ENCODE results near the gene PSMD7. TPM values are rescaled to one million over a fixed set of nuclear protein-coding genes. Genes with fewer than 3 reads are reported as not detected.

PSMD7 gene
- total RNA-seq, 1 donor from 2014 or later: 86.1 TPM

GRCh38 chr16:74280448-74280847, 16.2 kb upstream of the PSMD7 start:
- Mint-ChIP-seq H3K36me3 (ENCODE audit: low read depth) (peaks cover 3% of the 10 kb centered on the region), H3K4me1 (no peaks in the 10 kb centered on the region), H3K9me3 (peaks cover 6% of the 10 kb centered on the region), H3K27ac (no peak overlapping the region), H3K4me3 (no peak overlapping the region), H3K27me3 (no peaks in the 10 kb centered on the region)
- CTCF ChIA-PET: no interaction called here
- TF ChIP-seq, protein P1, sequence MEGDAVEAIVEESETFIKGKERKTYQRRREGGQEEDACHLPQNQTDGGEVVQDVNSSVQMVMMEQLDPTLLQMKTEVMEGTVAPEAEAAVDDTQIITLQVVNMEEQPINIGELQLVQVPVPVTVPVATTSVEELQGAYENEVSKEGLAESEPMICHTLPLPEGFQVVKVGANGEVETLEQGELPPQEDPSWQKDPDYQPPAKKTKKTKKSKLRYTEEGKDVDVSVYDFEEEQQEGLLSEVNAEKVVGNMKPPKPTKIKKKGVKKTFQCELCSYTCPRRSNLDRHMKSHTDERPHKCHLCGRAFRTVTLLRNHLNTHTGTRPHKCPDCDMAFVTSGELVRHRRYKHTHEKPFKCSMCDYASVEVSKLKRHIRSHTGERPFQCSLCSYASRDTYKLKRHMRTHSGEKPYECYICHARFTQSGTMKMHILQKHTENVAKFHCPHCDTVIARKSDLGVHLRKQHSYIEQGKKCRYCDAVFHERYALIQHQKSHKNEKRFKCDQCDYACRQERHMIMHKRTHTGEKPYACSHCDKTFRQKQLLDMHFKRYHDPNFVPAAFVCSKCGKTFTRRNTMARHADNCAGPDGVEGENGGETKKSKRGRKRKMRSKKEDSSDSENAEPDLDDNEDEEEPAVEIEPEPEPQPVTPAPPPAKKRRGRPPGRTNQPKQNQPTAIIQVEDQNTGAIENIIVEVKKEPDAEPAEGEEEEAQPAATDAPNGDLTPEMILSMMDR (IDR thresholded peaks at IDR 0.05): no peak
- no peak for DNase-seq
- POLR2A ChIA-PET: no interaction called here
- intact Hi-C loops (cut with micrococcal nuclease): no loop called here
- ATAC-seq (ENCODE audit: low read depth): no peak

GRCh38 chr16:74281300-74281699, 15.3 kb upstream of the PSMD7 start:
- TF ChIP-seq, protein P1 (IDR thresholded peaks at IDR 0.05): no peak
- peaks cover 6% of the 10 kb centered on the region for H3K9me3 Mint-ChIP-seq
- CTCF ChIA-PET: no interaction called here

GRCh38 chr16:74283716-74284115, 12.9 kb upstream of the PSMD7 start:
- CTCF ChIA-PET: no interaction called here
- Mint-ChIP-seq H3K27ac (no peak overlapping the region), H3K4me3 (no peak overlapping the region), H3K36me3 (ENCODE audit: low read depth) (peaks cover 3% of the 10 kb centered on the region), H3K27me3 (no peaks in the 10 kb centered on the region), H3K9me3 (peaks cover 6% of the 10 kb centered on the region), H3K4me1 (no peaks in the 10 kb centered on the region)
- TF ChIP-seq, protein P1 (IDR thresholded peaks at IDR 0.05): no peak
- ATAC-seq (ENCODE audit: low read depth) (no peak), DNase-seq (no peak)
- intact Hi-C loops (cut with micrococcal nuclease): no loop called here
- POLR2A ChIA-PET: no interaction called here

More at GRCh38 chr16:74281300-74281699, 15.3 kb upstream of the PSMD7 start:
- ATAC-seq (ENCODE audit: low read depth) (no peak), DNase-seq (no peak)
- Mint-ChIP-seq H3K4me1 (no peaks in the 10 kb centered on the region), H3K4me3 (no peak overlapping the region), H3K27ac (no peak overlapping the region), H3K36me3 (ENCODE audit: low read depth) (peaks cover 3% of the 10 kb centered on the region), H3K27me3 (no peaks in the 10 kb centered on the region)
- POLR2A ChIA-PET: no interaction called here
- intact Hi-C loops (cut with micrococcal nuclease): no loop called here

- H3K27ac Mint-ChIP-seq: no peak overlapping the region
- H3K36me3 Mint-ChIP-seq (ENCODE audit: low read depth): no peaks in the 10 kb centered on the region
- peaks cover 3% of the 10 kb centered on the region for H3K4me1 Mint-ChIP-seq
- ChIA-PET CTCF (no interaction called here), POLR2A (no interaction called here)
- intact Hi-C loops (cut with micrococcal nuclease): no loop called here
- no peaks in the 10 kb centered on the region for H3K27me3 Mint-ChIP-seq
- H3K4me3 Mint-ChIP-seq: no peak overlapping the region
- no peak for DNase-seq
- H3K9me3 Mint-ChIP-seq: no peaks in the 10 kb centered on the region
- TF ChIP-seq, protein P1 (IDR thresholded peaks at IDR 0.05): no peak
- no peak for ATAC-seq (ENCODE audit: low read depth)
These were observed 8.5 kb upstream of the PSMD7 start for GRCh38 chr16:74288065-74288464.

DNA sequence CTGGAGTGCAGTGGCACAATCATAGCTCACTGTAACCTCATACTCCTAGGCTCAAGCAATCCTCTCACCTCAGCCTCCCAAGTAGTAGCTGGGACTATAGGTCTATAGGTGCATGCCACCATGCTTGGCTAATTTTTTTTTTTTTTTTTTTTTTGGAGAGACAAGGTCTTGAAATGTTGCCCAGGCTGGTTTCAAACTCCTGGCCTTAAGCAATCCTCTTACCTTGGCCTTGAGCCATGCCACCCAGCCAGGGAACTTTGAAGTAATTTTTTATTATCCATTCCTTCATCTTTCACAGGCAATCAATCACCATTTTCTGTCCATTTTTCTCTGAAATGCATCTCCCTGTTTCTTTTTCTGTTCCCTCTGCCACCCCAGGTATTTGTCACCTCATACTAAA, 6.3 kb upstream of the PSMD7 start:
- ATAC-seq (ENCODE audit: low read depth) (no peak), DNase-seq (no peak)
- Mint-ChIP-seq H3K9me3 (no peaks in the 10 kb centered on the region), H3K27me3 (no peaks in the 10 kb centered on the region), H3K27ac (no peak overlapping the region), H3K36me3 (ENCODE audit: low read depth) (no peaks in the 10 kb centered on the region), H3K4me1 (peaks cover 5% of the 10 kb centered on the region), H3K4me3 (no peak overlapping the region)
- TF ChIP-seq, protein P1 (IDR thresholded peaks at IDR 0.05): no peak
- ChIA-PET POLR2A (no interaction called here), CTCF (no interaction called here)
- intact Hi-C loops (cut with micrococcal nuclease): loop anchor here (10.0 kb wide), 2 partner anchors 694 to 1236 kb away; partner anchors contain the start of gene WDR59

All from activated B cell treated with CpG ODN at 0.5 μM for 24 hours (primary cell).